GM18499 (cell line): ENCODE measurements around the gene CD209.

ENCODE experiments used
- ATAC-seq: cut with Tn5 transposase; IDR thresholded peaks from one replicate; pipeline ENCODE4 v1.9.1; 2021; ENCODE audit warnings: moderate number of reproducible peaks; ENCODE audit not compliant: insufficient read depth, unreplicated experiment

Gene CD209

GRCh38 chr19:7709932-7710460 lies 37.3 kb downstream of the CD209 start:
- no peak for ATAC-seq

DNA sequence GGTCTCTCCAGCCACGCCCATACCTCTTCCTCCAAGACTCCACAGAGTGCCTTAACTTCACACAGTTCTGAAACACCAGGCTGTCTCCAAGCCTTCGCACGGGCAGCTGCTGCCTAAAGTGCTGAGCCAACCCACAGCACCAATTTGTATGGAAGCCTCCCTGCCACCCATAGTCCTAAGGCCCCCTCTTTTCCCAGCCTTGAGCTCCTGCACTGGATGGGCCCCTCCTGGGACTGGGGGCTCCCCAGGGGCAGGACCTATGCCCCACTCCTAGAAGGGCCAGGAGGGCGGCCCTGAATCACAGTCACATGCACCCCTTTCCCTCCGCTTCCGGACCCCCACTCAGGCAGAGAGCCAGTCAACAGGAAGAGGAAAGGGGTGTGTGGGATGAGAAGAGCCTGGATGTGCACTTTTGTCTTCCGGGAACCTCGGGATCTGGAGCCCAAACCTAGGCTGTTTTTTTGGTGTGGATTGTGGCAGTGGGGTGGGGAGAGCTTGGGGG lies 40.3 kb downstream of the CD209 start:
- no peak for ATAC-seq

DNA sequence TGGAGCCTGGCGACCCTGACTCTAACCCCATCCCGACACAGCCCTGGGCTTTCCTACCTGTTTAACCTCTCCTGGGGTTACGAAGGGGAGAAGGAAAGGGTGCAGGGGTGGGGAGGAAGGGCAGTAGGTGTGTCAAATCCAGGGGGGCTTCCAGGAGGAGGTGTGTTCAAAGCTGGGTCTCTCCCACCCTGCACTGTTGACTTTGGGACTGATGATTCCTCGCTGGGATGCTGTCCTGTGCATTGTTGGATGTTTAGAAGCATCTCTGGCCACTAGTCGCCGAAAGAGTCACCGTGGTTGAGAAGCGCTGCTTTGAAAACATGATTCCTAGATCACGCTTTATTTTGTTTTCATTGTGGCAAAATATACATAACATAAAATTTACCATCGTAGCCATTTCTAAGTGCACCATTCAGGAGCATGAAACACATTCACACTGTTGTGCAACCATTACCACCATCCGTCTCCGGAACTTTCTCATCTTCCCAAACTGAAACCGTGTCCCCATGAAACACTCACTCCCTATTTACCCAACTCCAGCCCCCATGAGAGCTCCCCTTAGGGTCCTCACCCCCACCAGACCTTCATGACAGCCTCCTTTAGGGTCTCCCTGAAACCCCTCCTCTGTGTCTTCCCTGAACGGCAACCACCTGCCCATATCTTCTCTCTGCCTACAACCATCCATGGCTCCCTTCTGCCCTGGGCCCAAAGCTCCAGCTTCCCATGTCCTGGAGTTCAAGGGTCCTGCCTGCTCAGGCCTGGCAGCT lies 41.0 kb downstream of the CD209 start:
- ATAC-seq: no peak

- ATAC-seq: no peak
Observed at GRCh38 chr19:7705387-7706187, 41.7 kb downstream of the CD209 start.

- no peak for ATAC-seq
Observed at GRCh38 chr19:7704280-7705060, 42.9 kb downstream of the CD209 start.

DNA sequence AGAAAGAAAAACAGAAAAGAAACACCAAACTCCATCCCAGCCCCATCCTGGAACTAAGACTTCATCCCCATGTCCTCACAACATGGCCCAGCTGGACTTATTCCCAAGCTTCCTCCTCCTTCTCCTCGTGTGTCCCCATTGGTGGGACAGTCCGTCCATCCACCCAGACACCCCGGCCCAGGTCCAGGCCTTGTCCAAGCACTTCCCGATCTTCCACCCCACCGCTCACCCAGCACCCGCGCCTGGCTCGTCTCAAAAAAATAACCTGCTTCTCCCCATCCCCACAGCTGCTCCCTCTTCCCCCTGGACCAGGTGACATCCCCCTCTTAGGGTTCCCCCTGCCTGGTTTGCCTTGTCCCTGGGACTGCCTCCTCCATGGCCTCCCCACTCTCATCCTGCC lies 44.0 kb downstream of the CD209 start:
- no peak for ATAC-seq

DNA sequence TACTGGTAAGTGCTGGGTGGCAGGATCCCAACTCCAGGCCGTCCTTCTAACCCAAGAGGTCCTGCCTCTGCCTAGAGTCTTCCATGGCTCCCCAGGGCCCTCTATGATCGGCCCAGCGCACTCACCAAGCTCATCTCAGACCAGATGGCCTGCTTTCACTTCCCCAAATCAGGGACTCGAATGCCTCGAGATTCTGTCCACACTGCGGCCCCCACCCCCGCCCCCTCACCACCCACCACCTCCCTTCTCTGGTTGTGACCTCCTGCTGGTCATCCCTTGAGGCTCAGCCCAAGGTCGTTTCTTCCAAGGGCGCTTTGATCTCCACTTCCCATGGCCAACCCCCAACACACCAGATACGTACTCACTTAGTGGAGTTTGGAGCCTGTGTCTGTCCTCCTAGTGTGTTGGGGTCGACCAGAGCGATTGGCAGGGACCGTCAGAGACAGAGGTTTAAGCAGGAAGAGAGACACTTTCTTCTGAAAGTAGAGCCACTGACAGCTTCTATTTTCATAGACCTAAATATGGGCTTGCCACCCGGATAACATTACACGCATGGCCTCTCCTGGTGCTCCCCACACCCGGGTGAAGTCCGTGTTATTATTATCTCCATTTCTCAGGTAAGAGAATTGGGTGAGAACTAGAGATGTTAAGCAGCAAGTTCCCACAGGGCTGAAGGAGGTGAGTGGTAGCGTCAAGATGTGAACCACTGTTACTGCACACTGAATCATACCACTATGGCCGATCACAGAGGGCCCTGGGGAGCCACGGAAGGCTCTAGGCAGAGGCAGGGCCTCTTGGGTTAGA lies 45.5 kb downstream of the CD209 start, which contains the start of gene FCER2:
TSS of gene FCER2 (minus strand) at position 478 of the 804 bp plus-strand sequence. CDS start 2,371 bp downstream, outside the sequence.
- no peak for ATAC-seq

GRCh38 chr19:7701049-7701653 lies 46.2 kb downstream of the CD209 start:
- ATAC-seq: no peak

- no peak for ATAC-seq
Observed at GRCh38 chr19:7699417-7700401, 47.6 kb downstream of the CD209 start.

GRCh38 chr19:7699003-7699402 lies 48.3 kb downstream of the CD209 start:
- ATAC-seq: no peak

DNA sequence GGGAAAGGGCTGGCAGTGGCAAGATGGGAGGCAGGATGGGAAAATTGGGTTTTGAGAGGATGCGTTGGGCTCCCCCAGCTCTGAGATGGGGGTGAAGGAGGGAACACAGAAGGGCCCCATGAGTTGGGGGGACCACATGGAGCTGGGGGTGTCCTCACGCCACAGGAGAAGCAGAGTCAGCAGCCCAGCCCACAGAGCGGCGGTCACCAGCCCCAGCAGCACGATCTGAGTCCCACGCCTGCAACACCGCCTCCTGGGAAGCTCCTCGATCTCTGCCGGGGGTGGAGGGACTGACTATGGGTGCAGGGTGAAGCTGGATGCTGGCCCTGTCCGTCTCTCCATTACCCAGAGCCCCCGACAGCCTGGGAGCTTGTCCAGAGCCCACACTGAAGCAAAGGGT lies 48.8 kb downstream of the CD209 start:
- no peak for ATAC-seq

DNA sequence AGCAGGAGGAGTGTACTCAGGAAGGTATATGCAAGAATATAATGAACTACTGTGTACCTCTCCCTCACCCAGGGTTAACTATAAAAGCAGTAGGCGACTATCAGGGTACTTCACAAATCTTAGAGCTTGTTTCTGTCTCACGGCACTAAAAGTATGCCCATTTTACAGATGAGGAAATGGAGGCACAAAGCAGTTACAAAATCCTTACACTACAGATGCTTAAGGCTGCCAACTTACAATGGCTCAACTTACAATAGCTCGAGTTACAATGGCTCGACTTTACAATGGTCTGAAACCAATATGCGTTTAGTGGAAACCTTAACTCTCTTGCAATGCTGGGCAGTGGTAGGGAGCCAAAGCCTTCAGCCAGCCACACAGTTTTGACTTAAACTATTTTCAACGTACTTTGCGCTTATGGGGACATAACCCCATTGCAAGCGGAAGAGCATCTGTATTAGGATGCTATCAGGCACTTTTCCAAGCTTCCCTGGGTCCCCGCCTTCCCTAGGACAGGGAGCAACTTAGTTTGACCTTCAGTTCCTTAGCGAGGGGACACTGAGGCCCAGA lies 49.5 kb downstream of the CD209 start:
- ATAC-seq: no peak

DNA sequence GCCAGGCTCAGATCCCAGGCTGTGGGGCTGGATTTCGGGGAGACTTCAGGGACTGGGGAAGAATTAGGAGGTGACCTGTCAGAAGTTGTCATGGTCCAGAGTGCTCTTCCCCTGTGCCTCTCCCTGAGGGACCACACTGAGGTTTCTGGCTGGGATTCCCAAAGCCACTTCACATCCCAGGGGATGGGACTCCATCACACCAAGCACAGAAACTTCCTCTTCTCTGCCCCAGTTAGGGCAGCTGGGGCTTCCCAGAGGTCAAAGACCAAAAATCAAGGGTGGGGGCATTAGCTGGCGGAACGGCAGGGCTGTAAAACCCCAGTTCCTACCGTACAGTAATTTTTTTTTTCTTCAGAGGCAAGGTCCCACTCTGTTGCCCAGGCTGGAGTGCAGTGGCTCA lies 52.8 kb downstream of the CD209 start:
- no peak for ATAC-seq

- no peak for ATAC-seq
Observed at GRCh38 chr19:7692417-7693088, 54.8 kb downstream of the CD209 start.

DNA sequence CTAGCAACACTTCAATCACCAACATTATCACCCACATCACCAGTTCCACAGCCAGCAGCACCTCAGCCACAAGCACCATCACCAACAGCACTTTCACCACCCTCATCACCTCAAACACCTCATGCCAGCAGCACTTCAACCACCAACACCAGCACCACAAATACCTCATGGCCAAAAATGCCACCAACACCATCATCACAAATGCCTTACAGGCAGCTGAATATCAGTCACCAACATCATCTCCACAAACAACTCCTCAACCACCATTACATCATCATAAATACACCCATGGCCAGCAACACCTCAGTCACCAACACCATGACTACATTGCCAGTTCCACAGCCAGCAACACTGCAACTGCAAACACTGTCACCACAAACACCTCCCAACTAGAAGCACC lies 55.8 kb downstream of the CD209 start:
- ATAC-seq: no peak

DNA sequence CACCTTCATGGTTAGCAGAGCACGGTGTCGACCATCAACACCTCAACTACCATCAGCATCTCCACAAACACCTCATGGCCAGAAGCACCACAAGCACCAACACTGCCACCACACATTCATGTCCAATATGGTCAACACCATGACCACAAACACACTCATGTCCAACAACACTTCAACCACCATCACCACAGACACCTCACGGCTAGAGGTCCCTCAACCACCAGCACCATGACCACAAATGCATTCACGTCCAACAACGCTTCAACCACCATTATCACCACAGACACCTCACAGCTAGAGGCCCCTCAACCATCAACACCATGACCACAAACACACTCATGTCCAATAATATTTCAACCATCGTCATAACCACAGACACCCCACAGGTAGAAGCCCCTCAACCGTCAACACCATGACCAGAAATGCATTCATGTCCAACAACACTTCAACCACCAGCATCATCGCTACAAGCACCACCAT lies 56.5 kb downstream of the CD209 start:
- ATAC-seq: no peak
